ENCODE data around the gene TNS3.

TNS3 gene

GRCh38 chr7:47378728-47379395, 203.0 kb downstream of the TNS3 start:
- DNase-seq, result no peak

GRCh38 chr7:47377741-47378140, 204.2 kb downstream of the TNS3 start:
- no peak for DNase-seq

- no peak for DNase-seq
These were observed 204.8 kb downstream of the TNS3 start for GRCh38 chr7:47376991-47377616.

GRCh38 chr7:47375121-47375938, 206.6 kb downstream of the TNS3 start:
- no peak for DNase-seq

GRCh38 chr7:47374538-47374937, 207.4 kb downstream of the TNS3 start:
- no peak for DNase-seq

- no peak for DNase-seq
These were observed 207.9 kb downstream of the TNS3 start for GRCh38 chr7:47373871-47374451.

GRCh38 chr7:47371733-47372368, 210.1 kb downstream of the TNS3 start:
- DNase-seq, result no peak

- no peak for DNase-seq
These were observed 210.6 kb downstream of the TNS3 start for GRCh38 chr7:47371317-47371716.

- no peak for DNase-seq
These were observed 211.4 kb downstream of the TNS3 start for GRCh38 chr7:47370461-47371042.

GRCh38 chr7:47369736-47370135, 212.2 kb downstream of the TNS3 start:
- DNase-seq, result no peak

GRCh38 chr7:47368190-47368812, 213.6 kb downstream of the TNS3 start:
- no peak for DNase-seq

- DNase-seq, result no peak
These were observed 214.5 kb downstream of the TNS3 start for GRCh38 chr7:47367369-47367768.

GRCh38 chr7:47366960-47367359, 215.0 kb downstream of the TNS3 start:
- no peak for DNase-seq

GRCh38 chr7:47366211-47366610, 215.7 kb downstream of the TNS3 start:
- no peak for DNase-seq

GRCh38 chr7:47362984-47363383, 218.9 kb downstream of the TNS3 start:
- DNase-seq, result no peak

- DNase-seq, result no peak
These were observed 220.1 kb downstream of the TNS3 start for GRCh38 chr7:47361746-47362215.

- no peak for DNase-seq
These were observed 220.7 kb downstream of the TNS3 start for GRCh38 chr7:47361236-47361635.

- no peak for DNase-seq
These were observed 221.5 kb downstream of the TNS3 start for GRCh38 chr7:47360301-47360900.

GRCh38 chr7:47358944-47359588, 222.8 kb downstream of the TNS3 start:
- no peak for DNase-seq

- DNase-seq, result no peak
These were observed 223.6 kb downstream of the TNS3 start for GRCh38 chr7:47358357-47358756.

- DNase-seq, result no peak
These were observed 224.0 kb downstream of the TNS3 start for GRCh38 chr7:47357863-47358262.
